HG02981 (cell line): Measurements from ENCODE around the gene STMN3.

ENCODE experiments used
- ATAC-seq: cut with Tn5 transposase; IDR thresholded peaks from one replicate; pipeline ENCODE4 v1.9.1; 2021; ENCODE audit warnings: mild to moderate bottlenecking, moderate library complexity; ENCODE audit not compliant: unreplicated experiment

Gene STMN3

DNA sequence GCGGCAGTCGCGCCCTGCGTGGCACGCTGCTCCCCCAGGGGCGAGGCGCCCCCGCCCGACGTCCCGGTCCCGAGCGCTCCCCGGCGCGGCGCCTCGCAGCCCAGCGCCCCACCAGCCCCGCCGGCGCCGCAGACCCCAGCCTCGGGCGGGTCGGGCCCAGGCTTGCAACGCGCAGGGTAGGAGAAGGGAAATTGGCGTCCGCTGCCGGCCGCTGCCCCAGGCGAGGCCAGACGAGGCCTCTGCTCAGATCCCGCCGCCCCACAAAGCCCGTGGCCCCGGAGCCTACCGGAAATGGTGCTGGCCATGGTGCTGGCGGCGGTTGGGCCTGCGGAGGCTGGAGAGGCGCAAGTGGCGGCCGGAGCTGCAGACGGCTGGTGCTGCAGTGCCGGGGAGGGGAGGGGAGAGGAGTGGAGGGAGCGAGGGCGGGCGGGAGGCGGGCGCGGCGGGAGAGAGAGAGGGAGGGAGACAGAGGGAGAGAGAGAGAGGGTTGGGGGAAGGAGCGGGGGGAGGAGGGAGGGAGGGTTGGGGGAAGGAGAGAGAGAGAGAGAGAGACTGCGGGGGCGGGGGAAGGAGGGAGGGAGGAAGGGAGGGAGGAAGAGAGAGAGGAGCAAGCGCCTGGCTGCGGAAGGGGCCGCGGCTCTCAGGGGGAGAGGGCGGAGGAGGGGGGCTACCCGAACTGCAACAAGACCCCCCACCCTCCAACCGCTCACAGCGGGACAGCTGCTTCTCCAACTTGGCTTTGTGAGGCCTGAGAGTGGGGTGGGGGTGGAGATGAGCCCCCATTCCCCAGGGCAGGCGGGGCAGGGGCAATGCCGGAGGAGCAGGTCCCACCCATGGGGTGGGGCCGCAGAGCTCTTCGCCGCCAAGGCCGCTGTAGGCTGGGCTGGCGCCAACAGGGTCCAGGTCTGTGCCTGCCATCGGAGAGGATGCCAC, at the start of gene STMN3:
Gene STMN3, minus strand, starts transcription at position 384 of the 933 bp plus-strand sequence. Its CDS starts 79 bp downstream, at position 305.
- ATAC-seq, result no peak

- no peak for ATAC-seq
Measured at GRCh38 chr20:63702036-63702665, 48.9 kb upstream of the STMN3 start.

- no peak for ATAC-seq
Measured at GRCh38 chr20:63701329-63702035, 48.3 kb upstream of the STMN3 start.

GRCh38 chr20:63701051-63701328, 47.8 kb upstream of the STMN3 start:
- no peak for ATAC-seq

- ATAC-seq, result no peak
Measured at GRCh38 chr20:63700199-63701050, 47.2 kb upstream of the STMN3 start.

DNA sequence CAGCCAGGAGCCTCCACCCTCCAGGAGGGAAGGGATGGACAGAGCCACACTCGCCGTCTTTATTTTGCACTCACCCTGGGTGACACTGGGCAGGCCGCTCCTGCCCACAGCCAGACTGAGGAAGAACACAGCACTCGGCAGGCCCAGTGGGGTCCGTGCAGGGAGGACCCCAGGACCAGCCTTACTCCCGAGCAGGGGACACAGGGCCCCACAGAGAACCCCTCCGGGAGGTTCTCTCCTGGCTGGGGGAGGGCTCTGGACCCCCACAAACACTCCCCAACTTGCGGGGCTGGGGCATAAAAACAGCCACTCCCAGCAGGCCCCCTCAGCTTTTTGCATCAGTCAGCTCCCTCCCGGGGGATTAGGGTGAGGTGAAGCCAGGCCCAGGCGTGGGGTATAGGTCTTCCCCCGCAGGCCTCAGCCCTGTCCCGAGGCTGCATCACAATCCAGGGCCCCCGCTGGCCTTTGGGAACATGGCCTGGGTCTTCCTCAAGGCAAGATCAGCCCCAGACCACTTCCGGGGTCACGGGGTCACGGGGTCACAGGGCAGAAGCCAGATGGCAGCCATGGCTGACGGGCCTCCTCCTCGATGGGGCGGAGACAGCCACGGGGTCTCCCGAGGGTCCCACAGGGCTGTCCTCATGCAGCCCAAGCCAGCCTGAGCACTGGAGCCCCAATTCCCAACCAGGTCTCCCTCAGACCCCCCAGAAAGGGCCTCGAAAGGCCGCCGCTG, 46.4 kb upstream of the STMN3 start:
- no peak for ATAC-seq

DNA sequence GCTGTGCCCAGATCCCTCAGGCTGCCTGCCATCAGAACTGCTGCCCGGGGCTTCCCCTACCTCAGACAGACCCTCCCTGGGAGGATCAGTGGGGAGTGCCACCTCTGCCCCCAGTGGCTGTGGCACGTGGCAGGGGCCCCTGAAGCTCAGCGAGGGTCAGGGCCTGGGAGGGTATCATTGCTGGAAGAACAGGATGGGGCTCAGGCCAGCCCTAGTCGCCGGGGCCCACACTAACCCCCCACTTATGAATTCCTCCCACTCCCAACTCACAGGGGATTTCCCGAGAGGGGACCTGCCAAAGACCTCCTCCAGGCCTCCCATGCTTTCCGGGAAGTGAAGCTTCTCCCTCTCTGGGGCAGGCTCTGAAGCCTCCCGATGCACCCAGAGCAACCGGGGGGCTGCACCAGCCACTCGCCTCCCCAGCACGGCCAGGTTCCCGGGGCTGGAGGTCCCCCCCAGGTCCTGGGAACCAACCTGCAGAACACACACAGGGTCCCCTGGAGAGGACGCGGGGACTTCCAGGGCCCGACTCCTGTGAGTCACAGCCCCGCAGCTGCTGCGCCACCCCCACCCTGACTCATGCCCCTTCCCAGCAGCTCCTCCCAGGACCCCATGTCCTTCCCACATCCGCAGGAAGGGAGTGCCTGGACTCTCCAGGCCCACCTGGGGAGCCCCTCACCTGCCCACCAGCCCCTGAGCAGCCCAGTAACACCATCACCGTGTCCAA, 45.7 kb upstream of the STMN3 start:
- no peak for ATAC-seq

DNA sequence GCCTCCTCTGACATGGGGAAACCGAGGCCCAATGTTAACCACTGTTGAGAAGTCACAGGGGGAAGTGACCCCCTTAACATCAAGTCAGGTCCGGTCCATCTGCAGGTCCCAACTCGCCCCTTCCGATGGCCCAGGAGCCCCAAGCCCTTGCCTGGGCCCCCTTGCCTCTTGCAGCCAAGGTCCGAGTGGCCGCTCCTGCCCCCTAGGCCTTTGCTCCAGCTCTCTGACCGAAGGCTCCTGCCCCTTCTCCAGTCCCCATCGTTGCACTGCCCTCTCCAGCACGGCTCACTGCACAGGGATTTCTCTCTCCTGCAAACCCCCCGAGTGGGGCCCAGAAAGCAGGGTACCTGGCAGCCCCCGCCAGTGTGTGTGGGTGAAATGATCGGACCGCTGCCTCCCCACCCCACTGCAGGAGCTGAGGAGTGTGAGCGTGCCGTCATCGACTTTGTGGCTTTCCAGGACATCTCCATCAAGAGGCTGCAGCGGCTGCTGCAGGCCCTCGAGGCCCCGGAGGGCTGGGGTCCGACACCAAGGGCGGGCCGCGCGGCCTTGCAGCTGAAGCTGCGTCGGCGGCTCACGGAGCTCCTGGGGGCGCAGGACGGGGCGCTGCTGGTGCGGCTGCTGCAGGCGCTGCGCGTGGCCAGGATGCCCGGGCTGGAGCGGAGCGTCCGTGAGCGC, 44.8 kb upstream of the STMN3 start:
- ATAC-seq, result no peak

DNA sequence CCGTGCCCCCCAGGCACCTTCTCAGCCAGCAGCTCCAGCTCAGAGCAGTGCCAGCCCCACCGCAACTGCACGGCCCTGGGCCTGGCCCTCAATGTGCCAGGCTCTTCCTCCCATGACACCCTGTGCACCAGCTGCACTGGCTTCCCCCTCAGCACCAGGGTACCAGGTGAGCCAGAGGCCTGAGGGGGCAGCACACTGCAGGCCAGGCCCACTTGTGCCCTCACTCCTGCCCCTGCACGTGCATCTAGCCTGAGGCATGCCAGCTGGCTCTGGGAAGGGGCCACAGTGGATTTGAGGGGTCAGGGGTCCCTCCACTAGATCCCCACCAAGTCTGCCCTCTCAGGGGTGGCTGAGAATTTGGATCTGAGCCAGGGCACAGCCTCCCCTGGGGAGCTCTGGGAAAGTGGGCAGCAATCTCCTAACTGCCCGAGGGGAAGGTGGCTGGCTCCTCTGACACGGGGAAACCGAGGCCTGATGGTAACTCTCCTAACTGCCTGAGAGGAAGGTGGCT, 44.2 kb upstream of the STMN3 start:
- ATAC-seq, result no peak

- ATAC-seq, result no peak
Measured at GRCh38 chr20:63696628-63697356, 43.6 kb upstream of the STMN3 start, which contains the start of gene TNFRSF6B. Gene TNFRSF6B (plus strand): TSS chr20:63696652. CDS start chr20:63696768, 116 bp downstream.

GRCh38 chr20:63696306-63696627, 43.0 kb upstream of the STMN3 start:
- ATAC-seq, result no peak

- no peak for ATAC-seq
Measured at GRCh38 chr20:63695424-63696305, 42.4 kb upstream of the STMN3 start.

- ATAC-seq, result no peak
Measured at GRCh38 chr20:63694584-63695423, 41.6 kb upstream of the STMN3 start.

- no peak for ATAC-seq
Measured at GRCh38 chr20:63693733-63694583, 40.7 kb upstream of the STMN3 start.

DNA sequence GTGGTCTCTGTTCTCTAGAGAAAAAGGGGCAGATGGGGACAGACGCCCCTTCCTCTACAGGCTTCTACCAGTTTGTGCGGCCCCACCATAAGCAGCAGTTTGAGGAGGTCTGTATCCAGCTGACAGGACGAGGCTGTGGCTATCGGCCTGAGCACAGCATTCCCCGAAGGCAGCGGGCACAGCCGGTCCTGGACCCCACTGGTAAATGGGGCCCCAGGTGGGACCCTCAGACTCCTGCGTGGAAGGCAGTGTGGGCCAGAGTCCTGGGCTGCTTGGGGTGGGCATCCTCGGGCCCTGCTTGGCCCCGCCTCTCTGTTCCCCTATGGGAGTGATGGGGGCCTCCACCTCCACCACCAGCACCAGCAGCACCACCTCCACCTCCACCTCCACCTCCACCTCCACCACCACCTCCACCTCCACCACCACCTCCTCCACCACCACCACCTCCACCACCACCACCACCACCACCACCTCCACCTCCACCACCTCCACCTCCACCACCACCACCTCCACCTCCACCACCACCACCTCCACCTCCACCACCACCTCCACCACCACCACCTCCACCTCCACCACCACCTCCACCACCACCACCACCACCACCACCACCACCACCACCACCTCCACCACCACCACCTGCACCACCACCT, 40.0 kb upstream of the STMN3 start:
- no peak for ATAC-seq
